Panc1 (cell line): Measurements from ENCODE around the gene AKR1B1. TPM values are rescaled to one million over a fixed set of nuclear protein-coding genes. Genes with fewer than 3 reads are reported as not detected.

Source experiments
- ATAC-seq: fragments of 200-7000 bp; cut with Tn5 transposase; 2 replicates; pipeline ENCODE4 v1.9.1; 2020; ENCODE audit warnings: mild to moderate bottlenecking, moderate library complexity
- BruUV-seq: library from RNA; stranded (reverse); fragments of 400-500 nt; replicated peaks from 2 replicates; lab custom pipeline; 2021; lab: Mats Ljungman, UMichigan
- CTCF ChIA-PET: fragments of 300-600 bp; sonication (Branson Sonifier 250); formaldehyde crosslinking; loops from one replicate; lab custom pipeline; 2022; ENCODE audit warnings: antibody characterized with exemption; lab: Charles Lee
- POLR2A ChIA-PET: fragments of 300-600 bp; sonication (Branson Sonifier 250); formaldehyde crosslinking; loops from one replicate; lab custom pipeline; 2022; ENCODE audit warnings: antibody characterized with exemption; lab: Charles Lee
- DNase-seq: peaks from one replicate; pipeline ENCODE4 v3.0.0-alpha.2; 2010; ENCODE audit warnings: low read depth, low spot score
- H3K27ac ChIP-seq: 2 replicates; pipeline ENCODE4 v1.5.1; 2011; ENCODE audit warnings: mild to moderate bottlenecking, low read length, inconsistent platforms
- H3K27me3 ChIP-seq: fragments of 200-500 bp; sonication (Bioruptor generic); 2 replicates; pipeline ENCODE4 v1.6.0; 2014; ENCODE audit warnings: low read length, inconsistent platforms; ENCODE audit not compliant: control insufficient read depth, insufficient read depth
- H3K36me3 ChIP-seq: fragments of 200-500 bp; sonication (Bioruptor generic); 2 replicates; pipeline ENCODE4 v1.5.1; 2014; ENCODE audit warnings: inconsistent platforms, mild to moderate bottlenecking, low read length, moderate library complexity; ENCODE audit not compliant: control insufficient read depth, insufficient read depth
- H3K4me1 ChIP-seq: 2 replicates; pipeline ENCODE4 v1.5.1; 2011; ENCODE audit warnings: inconsistent platforms, mild to moderate bottlenecking, low read length, moderate library complexity; ENCODE audit not compliant: control insufficient read depth, insufficient read depth
- H3K4me3 ChIP-seq, 2 experiments: 2 replicates each; pipeline ENCODE4 v1.5.1; 2011 to 2012; ENCODE audit warnings: low read depth in 2 of 2, low read length in 2 of 2, mild to moderate bottlenecking in 2 of 2, inconsistent platforms in 1 of 2, moderate library complexity in 1 of 2
- H3K9me3 ChIP-seq: fragments of 200-500 bp; sonication (Bioruptor generic); 2 replicates; pipeline ENCODE4 v1.5.1; 2014; ENCODE audit warnings: low read depth, mild to moderate bottlenecking, inconsistent platforms, low read length, moderate library complexity; ENCODE audit not compliant: control insufficient read depth, insufficient read depth
- POLR2AphosphoS5 ChIP-seq: IDR thresholded peaks from 2 replicates; pipeline ENCODE4 v1.6.1; 2012; ENCODE audit warnings: mild to moderate bottlenecking, low read depth, low read length, moderate library complexity
- SIN3A ChIP-seq: IDR thresholded peaks from 2 replicates; pipeline ENCODE4 v1.6.1; 2012; ENCODE audit warnings: low read depth, mild to moderate bottlenecking, low read length, moderate library complexity, borderline replicate concordance; ENCODE audit not compliant: insufficient read depth
- TCF7L2 ChIP-seq: IDR thresholded peaks from 2 replicates; pipeline ENCODE4 v1.6.1; 2011; ENCODE audit warnings: mild to moderate bottlenecking, low read depth, low read length, inconsistent platforms
- in situ Hi-C: cut with HindIII; loops from 2 replicates; pipeline ENCODE4 v1.10.0; 2016; ENCODE audit warnings: low sequenced_read_pairs, low pct_unique_long_range_greater_than_20kb
- intact Hi-C: fragments of 100-400 bp; cut with micrococcal nuclease; formaldehyde crosslinking; loops from one replicate; pipeline ENCODE4 v1.10.0; 2022; ENCODE audit not compliant: unreplicated experiment
- total RNA-seq: library from RNA; stranded (reverse); gene quantifications from one replicate; pipeline ENCODE4 v1.2.1, GENCODE V29; 2021; ENCODE audit not compliant: unreplicated experiment
- TF ChIP-seq, protein P1 (sequence below): fragments of 450-650 bp; IDR thresholded peaks from 2 replicates; pipeline ENCODE4 v1.5.1; 2017; ENCODE audit warnings: mild to moderate bottlenecking
- TF ChIP-seq, protein P2 (sequence below), 2 experiments: IDR thresholded peaks; 2 replicates each; pipeline ENCODE4 v1.6.1; 2011 to 2012; ENCODE audit warnings: low read depth in 2 of 2, control low read depth in 1 of 2, low read length in 1 of 2, mild to moderate bottlenecking in 1 of 2, moderate library complexity in 1 of 2; ENCODE audit not compliant: insufficient read depth in 1 of 2

The AKR1B1 gene
- total RNA-seq, 1 experiment from 2014 or later, result 83.2 TPM

DNA sequence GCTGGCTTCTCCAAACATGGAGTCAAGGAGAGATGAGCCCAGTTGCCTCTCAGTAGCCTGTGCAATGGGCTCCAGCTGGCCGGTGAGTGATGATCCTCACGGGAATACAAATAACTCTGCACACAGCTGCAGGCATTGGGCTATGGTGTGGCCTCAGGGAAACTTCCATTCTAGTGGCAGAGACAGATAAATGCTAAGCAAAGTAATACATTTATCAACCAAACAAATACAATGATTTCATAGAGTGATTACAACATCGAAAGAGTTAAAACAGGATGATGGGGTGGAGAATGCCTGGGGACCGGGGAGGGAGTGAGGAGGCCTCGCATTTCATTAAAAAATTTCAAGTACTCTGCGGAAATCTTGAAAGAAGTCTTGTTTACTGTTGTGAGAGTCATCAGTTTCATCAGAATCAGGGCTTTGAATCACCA is 15.0 kb upstream of the AKR1B1 start:
- ATAC-seq (no peak), DNase-seq (no peak)
- CTCF ChIA-PET, result no interaction called here
- no peaks in the 10 kb centered on the region for H3K27me3 ChIP-seq
- intact Hi-C loops (no loop called here), in situ Hi-C loops (no loop called here)
- H3K4me1 ChIP-seq, result no peaks in the 10 kb centered on the region
- no peak overlapping the region for H3K4me3 ChIP-seq
- H3K27ac ChIP-seq, result no peak overlapping the region
- BruUV-seq, result no TSS peak
- POLR2A ChIA-PET, result no interaction called here
- TF ChIP-seq SIN3A, result no peak
- TF ChIP-seq, protein P1, sequence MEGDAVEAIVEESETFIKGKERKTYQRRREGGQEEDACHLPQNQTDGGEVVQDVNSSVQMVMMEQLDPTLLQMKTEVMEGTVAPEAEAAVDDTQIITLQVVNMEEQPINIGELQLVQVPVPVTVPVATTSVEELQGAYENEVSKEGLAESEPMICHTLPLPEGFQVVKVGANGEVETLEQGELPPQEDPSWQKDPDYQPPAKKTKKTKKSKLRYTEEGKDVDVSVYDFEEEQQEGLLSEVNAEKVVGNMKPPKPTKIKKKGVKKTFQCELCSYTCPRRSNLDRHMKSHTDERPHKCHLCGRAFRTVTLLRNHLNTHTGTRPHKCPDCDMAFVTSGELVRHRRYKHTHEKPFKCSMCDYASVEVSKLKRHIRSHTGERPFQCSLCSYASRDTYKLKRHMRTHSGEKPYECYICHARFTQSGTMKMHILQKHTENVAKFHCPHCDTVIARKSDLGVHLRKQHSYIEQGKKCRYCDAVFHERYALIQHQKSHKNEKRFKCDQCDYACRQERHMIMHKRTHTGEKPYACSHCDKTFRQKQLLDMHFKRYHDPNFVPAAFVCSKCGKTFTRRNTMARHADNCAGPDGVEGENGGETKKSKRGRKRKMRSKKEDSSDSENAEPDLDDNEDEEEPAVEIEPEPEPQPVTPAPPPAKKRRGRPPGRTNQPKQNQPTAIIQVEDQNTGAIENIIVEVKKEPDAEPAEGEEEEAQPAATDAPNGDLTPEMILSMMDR, result no peak
- no peak for TF ChIP-seq TCF7L2
- TF ChIP-seq POLR2AphosphoS5, result no peak
- TF ChIP-seq, protein P2, sequence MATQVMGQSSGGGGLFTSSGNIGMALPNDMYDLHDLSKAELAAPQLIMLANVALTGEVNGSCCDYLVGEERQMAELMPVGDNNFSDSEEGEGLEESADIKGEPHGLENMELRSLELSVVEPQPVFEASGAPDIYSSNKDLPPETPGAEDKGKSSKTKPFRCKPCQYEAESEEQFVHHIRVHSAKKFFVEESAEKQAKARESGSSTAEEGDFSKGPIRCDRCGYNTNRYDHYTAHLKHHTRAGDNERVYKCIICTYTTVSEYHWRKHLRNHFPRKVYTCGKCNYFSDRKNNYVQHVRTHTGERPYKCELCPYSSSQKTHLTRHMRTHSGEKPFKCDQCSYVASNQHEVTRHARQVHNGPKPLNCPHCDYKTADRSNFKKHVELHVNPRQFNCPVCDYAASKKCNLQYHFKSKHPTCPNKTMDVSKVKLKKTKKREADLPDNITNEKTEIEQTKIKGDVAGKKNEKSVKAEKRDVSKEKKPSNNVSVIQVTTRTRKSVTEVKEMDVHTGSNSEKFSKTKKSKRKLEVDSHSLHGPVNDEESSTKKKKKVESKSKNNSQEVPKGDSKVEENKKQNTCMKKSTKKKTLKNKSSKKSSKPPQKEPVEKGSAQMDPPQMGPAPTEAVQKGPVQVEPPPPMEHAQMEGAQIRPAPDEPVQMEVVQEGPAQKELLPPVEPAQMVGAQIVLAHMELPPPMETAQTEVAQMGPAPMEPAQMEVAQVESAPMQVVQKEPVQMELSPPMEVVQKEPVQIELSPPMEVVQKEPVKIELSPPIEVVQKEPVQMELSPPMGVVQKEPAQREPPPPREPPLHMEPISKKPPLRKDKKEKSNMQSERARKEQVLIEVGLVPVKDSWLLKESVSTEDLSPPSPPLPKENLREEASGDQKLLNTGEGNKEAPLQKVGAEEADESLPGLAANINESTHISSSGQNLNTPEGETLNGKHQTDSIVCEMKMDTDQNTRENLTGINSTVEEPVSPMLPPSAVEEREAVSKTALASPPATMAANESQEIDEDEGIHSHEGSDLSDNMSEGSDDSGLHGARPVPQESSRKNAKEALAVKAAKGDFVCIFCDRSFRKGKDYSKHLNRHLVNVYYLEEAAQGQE (IDR thresholded peaks at IDR 0.05; ENCODE audit: insufficient read depth in 1 of 2, low read depth in 2 of 2, low read length in 1 of 2), result no peak
- H3K36me3 ChIP-seq, result no peaks in the 10 kb centered on the region
- no peaks in the 10 kb centered on the region for H3K9me3 ChIP-seq

DNA sequence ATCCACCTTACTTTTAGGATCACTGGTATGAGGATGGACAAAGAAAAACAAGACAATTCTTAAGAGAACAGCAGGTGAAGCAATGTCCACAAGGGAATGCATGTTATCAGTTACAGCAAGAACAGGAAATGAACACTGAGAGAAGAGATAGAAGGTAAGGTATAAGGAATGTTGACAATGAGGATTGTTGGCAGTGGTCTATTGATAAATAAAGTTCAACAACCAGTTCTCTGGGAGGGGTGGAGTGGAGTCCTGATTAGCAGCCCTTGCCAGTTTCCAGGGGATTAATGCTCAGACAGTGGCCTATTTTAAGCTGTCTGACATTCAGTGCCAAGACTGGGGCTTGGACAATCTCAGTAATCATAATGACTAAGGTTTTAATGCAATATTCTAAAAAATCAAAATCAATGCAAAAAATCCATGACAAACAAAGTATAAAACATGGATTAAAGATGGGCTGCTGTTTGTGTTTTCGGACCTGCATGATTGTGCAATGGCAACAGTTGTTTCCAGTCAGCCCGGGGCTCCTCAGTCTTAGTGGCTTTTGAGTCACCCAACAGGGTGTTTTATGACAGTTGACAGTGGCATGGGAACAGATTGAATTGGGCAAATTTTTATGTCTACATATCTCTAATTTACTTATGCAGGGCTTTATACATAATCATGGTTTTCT is 13.8 kb upstream of the AKR1B1 start:
- H3K27ac ChIP-seq, result no peak overlapping the region
- intact Hi-C loops (no loop called here), in situ Hi-C loops (no loop called here)
- DNase-seq (no peak), ATAC-seq (no peak)
- BruUV-seq, result no TSS peak
- CTCF ChIA-PET, result no interaction called here
- no peaks in the 10 kb centered on the region for H3K36me3 ChIP-seq
- H3K4me3 ChIP-seq, result no peak overlapping the region
- POLR2A ChIA-PET, result no interaction called here
- no peaks in the 10 kb centered on the region for H3K27me3 ChIP-seq
- TF ChIP-seq, protein P2 (IDR thresholded peaks at IDR 0.05; ENCODE audit: insufficient read depth in 1 of 2, low read depth in 2 of 2, low read length in 1 of 2), result no peak
- TF ChIP-seq POLR2AphosphoS5 (no peak), TCF7L2 (no peak)
- no peaks in the 10 kb centered on the region for H3K9me3 ChIP-seq
- no peaks in the 10 kb centered on the region for H3K4me1 ChIP-seq
